ENCODE measurements around the gene LDAF1.
"Not testable (repeated sequence)": the region's sequence is repeated elsewhere in the genome, so short reads cannot be mapped to it uniquely, and the experiment has no call there.

Gene LDAF1

GRCh38 chr16:21163576-21163975, 5.1 kb downstream of the LDAF1 start:
- Histone ChIP-seq H3K27ac (ENCODE audit: low read depth, low read length, severe bottlenecking) (no peak overlapping the region), H3K9me3 (ENCODE audit: control insufficient read depth, low read length) (no peaks in the 10 kb centered on the region), H3K4me1 (ENCODE audit: control insufficient read depth, insufficient read depth, low read length, poor library complexity, severe bottlenecking) (peaks cover 5% of the 10 kb centered on the region), H3K36me3 (ENCODE audit: control insufficient read depth, insufficient read depth, low read length) (peaks cover 41% of the 10 kb centered on the region), H3K4me3 (ENCODE audit: extremely low read depth, insufficient read depth, low read length, poor library complexity, severe bottlenecking) (no peak overlapping the region)
- 93 to 100% methylated on average over 1 to 2 of the region's 4 CpGs for WGBS, 2 experiments (ENCODE audit: insufficient coverage in 2 of 2)

- 90 to 92% methylated on average over 5 to 7 of the region's 7 CpGs for WGBS, 2 experiments (ENCODE audit: insufficient coverage in 2 of 2)
- Histone ChIP-seq H3K4me3 (ENCODE audit: extremely low read depth, insufficient read depth, low read length, poor library complexity, severe bottlenecking) (no peak overlapping the region), H3K36me3 (ENCODE audit: control insufficient read depth, insufficient read depth, low read length) (peaks cover 46% of the 10 kb centered on the region), H3K9me3 (ENCODE audit: control insufficient read depth, low read length) (no peaks in the 10 kb centered on the region), H3K4me1 (ENCODE audit: control insufficient read depth, insufficient read depth, low read length, poor library complexity, severe bottlenecking) (peaks cover 4% of the 10 kb centered on the region), H3K27ac (ENCODE audit: low read depth, low read length, severe bottlenecking) (no peak overlapping the region)
Measured at GRCh38 chr16:21164521-21165168, 6.2 kb downstream of the LDAF1 start.

GRCh38 chr16:21166561-21166961, 8.1 kb downstream of the LDAF1 start:
- Histone ChIP-seq H3K36me3 (ENCODE audit: control insufficient read depth, insufficient read depth, low read length) (peaks cover 58% of the 10 kb centered on the region), H3K4me3 (ENCODE audit: extremely low read depth, insufficient read depth, low read length, poor library complexity, severe bottlenecking) (no peak overlapping the region), H3K27ac (ENCODE audit: low read depth, low read length, severe bottlenecking) (no peak overlapping the region), H3K9me3 (ENCODE audit: control insufficient read depth, low read length) (no peaks in the 10 kb centered on the region), H3K4me1 (ENCODE audit: control insufficient read depth, insufficient read depth, low read length, poor library complexity, severe bottlenecking) (no peaks in the 10 kb centered on the region)
- 90 to 100% methylated on average over 4 to 9 of the region's 9 CpGs for WGBS, 2 experiments (ENCODE audit: insufficient coverage in 2 of 2)

- H3K27ac ChIP-seq (ENCODE audit: low read depth, low read length, severe bottlenecking): no peak overlapping the region
- 82 to 96% methylated on average over 3 to 5 of the region's 9 CpGs for WGBS, 2 experiments (ENCODE audit: insufficient coverage in 2 of 2)
- H3K9me3 ChIP-seq (ENCODE audit: control insufficient read depth, low read length): no peaks in the 10 kb centered on the region
- H3K4me1 ChIP-seq (ENCODE audit: control insufficient read depth, insufficient read depth, low read length, poor library complexity, severe bottlenecking): no peaks in the 10 kb centered on the region
- H3K36me3 ChIP-seq (ENCODE audit: control insufficient read depth, insufficient read depth, low read length): peaks cover 59% of the 10 kb centered on the region
- H3K4me3 ChIP-seq (ENCODE audit: extremely low read depth, insufficient read depth, low read length, poor library complexity, severe bottlenecking): no peak overlapping the region
Measured at GRCh38 chr16:21167360-21167759, 8.9 kb downstream of the LDAF1 start.

DNA sequence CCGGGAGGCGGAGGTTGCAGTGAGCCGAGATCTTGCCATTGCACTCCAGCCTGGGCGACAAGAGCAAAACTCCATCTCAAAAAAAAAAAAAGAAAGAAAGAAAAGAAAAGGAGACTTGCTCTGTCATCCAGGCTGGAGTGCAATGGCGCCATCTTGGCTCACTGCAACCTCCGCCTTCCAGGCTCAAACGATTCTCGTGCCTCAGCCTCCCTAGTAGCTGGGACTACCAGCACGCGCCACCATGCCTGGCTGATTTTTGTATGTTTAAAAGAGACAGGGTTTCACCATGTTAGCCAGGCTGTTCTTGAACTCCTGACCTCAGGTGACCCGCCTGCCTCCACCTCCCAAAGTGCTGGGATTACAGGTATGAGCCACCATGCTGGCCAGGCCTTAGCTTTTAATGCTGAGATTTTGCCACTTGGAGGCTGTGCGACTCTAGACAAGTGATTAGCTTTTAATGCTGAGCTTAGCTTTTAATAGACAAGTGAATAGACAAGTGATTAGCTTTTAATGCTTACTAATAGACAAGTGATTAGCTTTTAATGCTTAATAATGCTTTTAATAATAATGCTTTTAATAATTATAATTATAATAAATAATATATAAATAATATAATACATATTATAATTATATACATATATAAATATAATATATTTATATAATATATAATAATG, 9.6 kb downstream of the LDAF1 start:
- Histone ChIP-seq H3K4me3 (ENCODE audit: extremely low read depth, insufficient read depth, low read length, poor library complexity, severe bottlenecking) (no peak overlapping the region), H3K4me1 (ENCODE audit: control insufficient read depth, insufficient read depth, low read length, poor library complexity, severe bottlenecking) (no peaks in the 10 kb centered on the region), H3K36me3 (ENCODE audit: control insufficient read depth, insufficient read depth, low read length) (peaks cover 57% of the 10 kb centered on the region), H3K9me3 (ENCODE audit: control insufficient read depth, low read length) (no peaks in the 10 kb centered on the region), H3K27ac (ENCODE audit: low read depth, low read length, severe bottlenecking) (no peak overlapping the region)
- 96 to 98% methylated on average over 7 of the region's 12 CpGs for WGBS, 2 experiments (ENCODE audit: insufficient coverage in 2 of 2)

GRCh38 chr16:21169249-21169981, 10.9 kb downstream of the LDAF1 start:
- H3K27ac ChIP-seq (ENCODE audit: low read depth, low read length, severe bottlenecking): no peak overlapping the region
- WGBS, 2 experiments (ENCODE audit: insufficient coverage in 2 of 2): 100% methylated on average over 2 to 3 of the region's 5 CpGs
- H3K4me3 ChIP-seq (ENCODE audit: extremely low read depth, insufficient read depth, low read length, poor library complexity, severe bottlenecking): no peak overlapping the region
- no peaks in the 10 kb centered on the region for H3K9me3 ChIP-seq (ENCODE audit: control insufficient read depth, low read length)
- H3K4me1 ChIP-seq (ENCODE audit: control insufficient read depth, insufficient read depth, low read length, poor library complexity, severe bottlenecking): no peaks in the 10 kb centered on the region
- peaks cover 57% of the 10 kb centered on the region for H3K36me3 ChIP-seq (ENCODE audit: control insufficient read depth, insufficient read depth, low read length)

- H3K4me1 ChIP-seq (ENCODE audit: control insufficient read depth, insufficient read depth, low read length, poor library complexity, severe bottlenecking); H3K27ac ChIP-seq (ENCODE audit: low read depth, low read length, severe bottlenecking); H3K4me3 ChIP-seq (ENCODE audit: extremely low read depth, insufficient read depth, low read length, poor library complexity, severe bottlenecking); H3K9me3 ChIP-seq (ENCODE audit: control insufficient read depth, low read length): not testable (repeated sequence)
- peaks cover 55% of the 10 kb centered on the region for H3K36me3 ChIP-seq (ENCODE audit: control insufficient read depth, insufficient read depth, low read length)
- 90 to 96% methylated on average over 7 to 8 of the region's 8 CpGs for WGBS, 2 experiments (ENCODE audit: insufficient coverage in 2 of 2)
Measured at GRCh38 chr16:21170116-21170515, 11.6 kb downstream of the LDAF1 start.

DNA sequence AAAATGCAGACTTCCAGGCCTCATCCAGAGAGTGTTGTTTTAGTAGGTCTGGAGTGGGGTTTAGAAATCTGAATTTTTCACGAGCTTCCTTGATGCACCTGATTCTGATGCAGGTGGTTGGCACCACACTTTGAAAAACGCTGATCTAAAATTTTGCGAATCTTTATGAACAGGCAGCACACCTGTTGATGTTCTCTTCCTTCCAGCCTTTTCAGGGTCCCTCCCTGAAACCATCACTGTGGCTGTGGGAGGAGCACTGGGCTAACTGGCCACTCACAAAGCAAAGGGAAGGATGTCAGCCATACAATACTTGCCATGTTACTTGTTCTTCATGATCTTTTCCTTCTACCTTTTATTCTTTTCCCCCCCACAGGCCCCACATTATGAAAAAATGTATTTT, 14.2 kb downstream of the LDAF1 start:
- no peaks in the 10 kb centered on the region for H3K4me1 ChIP-seq (ENCODE audit: control insufficient read depth, insufficient read depth, low read length, poor library complexity, severe bottlenecking)
- H3K9me3 ChIP-seq (ENCODE audit: control insufficient read depth, low read length): no peaks in the 10 kb centered on the region
- H3K27ac ChIP-seq (ENCODE audit: low read depth, low read length, severe bottlenecking): no peak overlapping the region
- peaks cover 65% of the 10 kb centered on the region for H3K36me3 ChIP-seq (ENCODE audit: control insufficient read depth, insufficient read depth, low read length)
- H3K4me3 ChIP-seq (ENCODE audit: extremely low read depth, insufficient read depth, low read length, poor library complexity, severe bottlenecking): no peak overlapping the region
- 87 to 97% methylated on average over 3 of the region's 3 CpGs for WGBS, 2 experiments (ENCODE audit: insufficient coverage in 2 of 2)

DNA sequence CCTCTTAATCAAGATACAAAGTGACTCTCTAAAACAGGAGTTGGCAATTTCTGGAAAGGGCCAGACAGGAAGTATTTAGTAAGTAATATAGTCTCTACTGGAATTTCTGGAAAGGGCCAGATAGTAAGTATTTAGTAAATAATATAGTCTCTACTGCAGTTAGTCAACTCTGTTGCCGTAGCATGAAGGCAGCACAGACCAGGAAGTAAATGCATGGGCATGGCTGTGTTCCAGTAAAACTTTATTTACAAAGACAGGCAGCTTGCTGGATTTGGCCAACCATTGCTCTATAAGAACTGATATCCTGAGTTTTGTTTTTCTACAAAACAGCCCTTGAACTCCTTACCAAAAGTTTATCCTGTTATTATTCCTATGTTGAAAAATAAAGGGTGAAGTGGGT, 16.9 kb downstream of the LDAF1 start:
- peaks cover 83% of the 10 kb centered on the region for H3K36me3 ChIP-seq (ENCODE audit: control insufficient read depth, insufficient read depth, low read length)
- WGBS, 2 experiments (ENCODE audit: insufficient coverage in 2 of 2): 86 to 100% methylated on average over 1 of the region's 1 CpG
- no peaks in the 10 kb centered on the region for H3K4me1 ChIP-seq (ENCODE audit: control insufficient read depth, insufficient read depth, low read length, poor library complexity, severe bottlenecking)
- H3K9me3 ChIP-seq (ENCODE audit: control insufficient read depth, low read length): no peaks in the 10 kb centered on the region
- no peak overlapping the region for H3K4me3 ChIP-seq (ENCODE audit: extremely low read depth, insufficient read depth, low read length, poor library complexity, severe bottlenecking)
- H3K27ac ChIP-seq (ENCODE audit: low read depth, low read length, severe bottlenecking): no peak overlapping the region

DNA sequence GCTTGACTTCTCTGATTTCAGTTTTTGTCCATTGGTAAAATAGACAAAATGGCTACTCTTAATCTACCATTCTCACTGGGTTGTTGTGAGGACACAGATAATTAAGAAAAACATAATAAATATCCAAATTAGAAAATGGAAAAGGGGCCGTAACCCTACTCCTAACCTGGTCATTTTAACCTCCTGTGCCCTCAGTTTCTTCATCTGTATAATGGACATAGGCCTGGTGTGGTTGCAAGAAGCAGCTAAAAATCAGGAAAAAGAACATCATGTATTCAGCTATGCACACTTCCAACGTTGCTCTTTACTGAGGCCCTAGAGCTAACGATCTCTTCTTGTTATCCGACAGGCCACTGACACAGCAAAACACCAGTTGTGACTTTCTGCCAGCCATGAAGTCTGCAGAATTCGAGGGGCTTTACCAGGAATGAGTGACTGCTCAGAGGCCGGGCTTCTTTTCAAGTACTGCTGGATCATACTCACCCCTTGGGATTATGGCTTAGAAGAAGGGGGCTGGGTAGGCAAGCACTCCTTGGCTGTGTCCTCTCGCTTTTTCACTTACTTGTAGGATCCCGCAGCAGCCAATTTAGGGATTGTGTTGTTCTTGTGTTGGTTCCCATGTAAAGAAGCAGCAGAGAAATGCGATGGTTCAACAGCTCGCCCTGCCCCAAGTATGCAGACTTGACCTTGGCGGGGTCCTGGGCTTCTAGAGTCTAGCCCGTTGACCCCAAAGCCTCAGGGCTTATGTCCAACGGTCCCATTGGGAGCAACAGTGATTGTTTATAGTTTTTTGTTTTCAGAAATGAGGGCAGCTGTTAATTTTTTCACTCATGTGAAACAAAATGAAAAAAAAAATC, 20.9 kb downstream of the LDAF1 start:
- Histone ChIP-seq H3K27ac (ENCODE audit: low read depth, low read length, severe bottlenecking) (no peak overlapping the region), H3K9me3 (ENCODE audit: control insufficient read depth, low read length) (peaks cover 18% of the 10 kb centered on the region), H3K4me3 (ENCODE audit: extremely low read depth, insufficient read depth, low read length, poor library complexity, severe bottlenecking) (no peak overlapping the region), H3K4me1 (ENCODE audit: control insufficient read depth, insufficient read depth, low read length, poor library complexity, severe bottlenecking) (no peaks in the 10 kb centered on the region), H3K36me3 (ENCODE audit: control insufficient read depth, insufficient read depth, low read length) (peaks cover 73% of the 10 kb centered on the region)
- WGBS, 2 experiments (ENCODE audit: insufficient coverage in 2 of 2): 89 to 91% methylated on average over 9 of the region's 13 CpGs
